Right atrium auricular region (tissue), 2 donors: Measurements from ENCODE around the gene FAM3B. TPM values are rescaled to one million over a fixed set of nuclear protein-coding genes. Genes with fewer than 3 reads are reported as not detected.
A peak's percentile ranks its signal among the peaks of the same experiment; 100 is the strongest.

Source experiments
- DNase-seq: peaks from one replicate; pipeline ENCODE4 v3.0.0-alpha.2; 2019; ENCODE audit warnings: low spot score
- H3K27ac ChIP-seq, 2 donors: fragments of 200-600 bp; sonication (generic); 1 replicate in 1 of 2; 2 replicates in 1 of 2; pipeline ENCODE4 v1.5.1; 2016 to 2019
- H3K27me3 ChIP-seq, 2 donors: fragments of 200-600 bp; sonication (generic); one replicate each; pipeline versions ENCODE4 v1.5.1 to v1.6.0; 2017 to 2019
- H3K36me3 ChIP-seq: fragments of 200-600 bp; sonication (generic); one replicate; pipeline ENCODE4 v1.5.1; 2016
- H3K4me1 ChIP-seq, 2 donors: fragments of 200-600 bp; sonication (generic); one replicate each; pipeline versions ENCODE4 v1.5.1 to v1.6.0; 2017 to 2019
- H3K4me3 ChIP-seq, 2 donors: fragments of 200-600 bp; sonication (generic); 1 replicate in 1 of 2; 2 replicates in 1 of 2; pipeline ENCODE4 v1.5.1; 2017 to 2019; ENCODE audit warnings: mild to moderate bottlenecking in 1 of 2, moderate library complexity in 1 of 2
- H3K9me3 ChIP-seq, 2 donors: fragments of 200-600 bp; sonication (generic); one replicate each; pipeline ENCODE4 v1.5.1; 2019
- CTCF ChIP-seq, 2 donors: fragments of 200-600 bp; sonication (generic); IDR thresholded peaks; one replicate each; pipeline ENCODE4 v1.5.1; 2019; ENCODE audit warnings: antibody characterized with exemption in 2 of 2
- total RNA-seq, 2 donors: library from RNA; depleted of rRNA; stranded (reverse); fragments of >200 nt; gene quantifications; one replicate each; pipeline ENCODE4 v1.1.0, GENCODE V29; 2016

FAM3B gene
- total RNA-seq, 2 donors from 2014 or later: not detected

GRCh38 chr21:41367945-41368734 lies 51.5 kb downstream of the FAM3B start:
- no peak overlapping the region for H3K4me3 ChIP-seq
- H3K27me3 ChIP-seq: no peaks in the 10 kb centered on the region
- H3K36me3 ChIP-seq: no peaks in the 10 kb centered on the region
- H3K4me1 ChIP-seq: peaks cover 0 to 53% of the 10 kb centered on the region in 2 donors
- no peak for TF ChIP-seq CTCF (IDR thresholded peaks at IDR 0.05)
- no peaks in the 10 kb centered on the region for H3K9me3 ChIP-seq
- DNase-seq: no peak
- H3K27ac ChIP-seq: peak overlapping the region; percentile 32 to 68

DNA sequence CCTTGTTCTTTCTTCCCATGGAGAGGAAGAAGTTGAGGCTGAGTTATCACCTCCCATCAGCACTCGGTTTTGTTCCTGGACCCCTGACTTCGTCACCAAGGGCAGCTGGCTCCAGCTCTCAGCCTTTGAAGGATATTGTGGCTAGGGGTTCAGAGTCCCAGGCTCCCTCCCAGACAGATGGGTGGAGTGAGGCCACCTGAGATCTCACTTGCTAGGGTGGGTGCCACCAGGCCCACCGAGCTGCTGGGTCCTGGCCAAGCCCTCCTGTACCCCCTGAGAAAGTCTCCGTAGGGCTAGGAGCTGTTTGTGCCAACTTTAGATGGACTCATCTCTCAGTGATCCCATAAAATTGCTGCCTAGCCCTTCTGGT lies 52.1 kb downstream of the FAM3B start:
- Histone ChIP-seq H3K27ac (peak overlapping the region; percentile 32 to 68), H3K27me3 (no peaks in the 10 kb centered on the region), H3K9me3 (no peaks in the 10 kb centered on the region), H3K36me3 (no peaks in the 10 kb centered on the region), H3K4me1 (peaks cover 0 to 47% of the 10 kb centered on the region in 2 donors), H3K4me3 (peak overlapping the region; percentile 13 to 46)
- DNase-seq: no peak
- TF ChIP-seq CTCF (IDR thresholded peaks at IDR 0.05): no peak

DNA sequence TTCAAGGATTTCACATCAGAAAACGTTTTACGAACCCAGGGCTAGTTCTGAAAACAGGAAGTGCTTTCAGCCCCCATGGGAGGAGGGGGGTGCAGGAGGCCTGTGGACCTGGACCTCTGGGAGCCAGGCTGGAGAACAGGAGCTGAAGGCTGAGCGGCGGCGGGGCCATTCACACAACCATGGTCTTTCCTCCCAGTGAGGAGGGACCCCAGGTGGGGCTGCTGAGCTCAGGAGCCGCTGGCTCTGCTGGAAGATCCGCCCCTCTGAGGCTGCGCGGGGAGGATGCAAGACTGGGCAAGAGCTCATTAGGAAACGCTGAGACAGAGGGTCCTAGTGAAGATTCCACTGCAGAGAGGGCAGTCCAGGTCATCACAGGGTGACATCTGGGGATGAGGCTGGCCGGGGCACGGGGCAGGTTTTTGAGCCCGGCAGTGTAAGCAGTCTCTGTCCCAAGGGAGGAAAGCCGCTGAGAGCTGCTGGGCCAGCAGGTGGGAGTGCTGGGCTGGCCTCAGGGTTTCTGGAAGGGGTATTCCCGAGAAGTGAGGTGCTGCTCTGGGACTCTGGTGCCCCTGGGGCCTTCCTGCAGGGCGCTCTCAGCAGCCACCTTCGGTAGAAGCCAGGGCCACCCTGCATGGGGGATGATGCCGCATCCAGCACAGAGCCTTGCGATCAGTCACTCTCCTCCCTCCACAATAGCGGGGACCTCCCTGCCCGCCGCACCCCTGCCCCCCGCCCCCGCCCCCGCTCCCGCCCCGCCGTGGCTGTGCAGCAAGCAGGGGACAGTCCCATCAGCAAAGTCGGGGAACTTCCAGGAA lies 52.7 kb downstream of the FAM3B start:
- Histone ChIP-seq H3K4me1 (peaks cover 0 to 41% of the 10 kb centered on the region in 2 donors), H3K27me3 (no peaks in the 10 kb centered on the region), H3K9me3 (no peaks in the 10 kb centered on the region), H3K4me3 (peak overlapping the region; percentile 13 to 46), H3K27ac (peak overlapping the region; percentile 32 to 68), H3K36me3 (no peaks in the 10 kb centered on the region)
- peak in 1 of 2 donors; percentile 26 for TF ChIP-seq CTCF (IDR thresholded peaks at IDR 0.05)
- no peak for DNase-seq

- Histone ChIP-seq H3K4me1 (peaks cover 0 to 41% of the 10 kb centered on the region in 2 donors), H3K4me3 (peak overlapping the region in 1 of 2 donors; percentile 46), H3K9me3 (no peaks in the 10 kb centered on the region), H3K27ac (peak overlapping the region; percentile 32 to 68), H3K36me3 (no peaks in the 10 kb centered on the region), H3K27me3 (no peaks in the 10 kb centered on the region)
- TF ChIP-seq CTCF (IDR thresholded peaks at IDR 0.05): no peak
- no peak for DNase-seq
These were observed 53.6 kb downstream of the FAM3B start for GRCh38 chr21:41369920-41370839.

DNA sequence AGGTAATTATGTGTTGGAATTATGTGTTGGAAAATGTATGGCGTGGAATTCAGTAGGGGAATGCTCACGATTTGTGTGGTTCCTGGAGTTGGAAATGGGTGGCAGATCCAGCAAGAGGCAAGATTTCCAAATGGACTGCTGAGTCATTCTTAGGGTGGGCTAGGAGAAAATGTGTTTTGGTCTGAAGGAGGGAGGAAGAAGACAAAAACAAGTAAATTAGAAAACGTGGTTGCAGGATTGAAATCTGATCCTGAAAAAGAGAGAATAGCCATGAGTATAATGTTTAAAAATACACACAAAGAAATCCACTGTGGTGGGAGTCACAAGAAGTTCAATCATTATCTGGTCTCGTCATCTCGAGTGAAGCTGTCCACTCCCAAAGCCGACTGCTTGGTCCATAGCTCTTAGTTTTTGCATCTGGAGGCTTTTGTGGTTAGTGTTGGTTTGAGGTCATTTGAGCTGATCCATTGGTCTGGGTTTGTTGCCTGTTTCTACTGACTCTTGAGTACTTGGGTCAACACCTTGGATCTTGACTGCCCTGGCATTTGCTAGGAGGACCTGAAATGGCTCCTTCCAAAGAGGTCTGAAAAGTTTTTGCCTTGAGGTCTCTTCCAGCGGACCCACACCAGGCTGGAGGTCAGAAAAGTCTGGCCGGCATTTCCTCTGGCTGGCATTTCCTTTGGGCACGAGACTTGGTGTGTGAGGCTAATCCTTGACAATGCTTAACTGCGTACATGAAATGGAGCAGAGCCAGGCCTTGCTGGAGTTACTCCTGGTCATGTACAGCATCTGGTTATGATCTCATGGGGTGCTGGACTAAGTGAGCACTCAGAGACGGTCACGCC lies 54.5 kb downstream of the FAM3B start:
- Histone ChIP-seq H3K4me1 (peaks cover 0 to 41% of the 10 kb centered on the region in 2 donors), H3K36me3 (no peaks in the 10 kb centered on the region), H3K27me3 (no peaks in the 10 kb centered on the region), H3K27ac (no peak overlapping the region), H3K4me3 (no peak overlapping the region), H3K9me3 (no peaks in the 10 kb centered on the region)
- no peak for DNase-seq
- no peak for TF ChIP-seq CTCF (IDR thresholded peaks at IDR 0.05)
